MM.1S (cell line): ENCODE results near the gene PLA2G3.

Experiments used
- EZH2 ChIP-seq: fragments of 300-600 bp; sonication (generic); optimal IDR thresholded peaks from 2 replicates; pipeline ENCODE3; 2017; ENCODE audit warnings: low read depth, mild to moderate bottlenecking, antibody characterized with exemption, low read length, mixed read lengths
- EZH2phosphoT487 ChIP-seq: fragments of 300-600 bp; sonication (generic); IDR thresholded peaks from 2 replicates; pipeline ENCODE4 v1.6.1; 2018; ENCODE audit warnings: antibody characterized with exemption, low read length
- TF ChIP-seq, protein P1 (sequence below): fragments of 300-600 bp; sonication (generic); IDR thresholded peaks from 2 replicates; pipeline ENCODE4 v1.5.1; 2016; ENCODE audit warnings: antibody characterized with exemption, low read length, mixed read lengths

GRCh38 chr22:31106001-31106571 is 34.2 kb downstream of the PLA2G3 start:
- TF ChIP-seq, protein P1, sequence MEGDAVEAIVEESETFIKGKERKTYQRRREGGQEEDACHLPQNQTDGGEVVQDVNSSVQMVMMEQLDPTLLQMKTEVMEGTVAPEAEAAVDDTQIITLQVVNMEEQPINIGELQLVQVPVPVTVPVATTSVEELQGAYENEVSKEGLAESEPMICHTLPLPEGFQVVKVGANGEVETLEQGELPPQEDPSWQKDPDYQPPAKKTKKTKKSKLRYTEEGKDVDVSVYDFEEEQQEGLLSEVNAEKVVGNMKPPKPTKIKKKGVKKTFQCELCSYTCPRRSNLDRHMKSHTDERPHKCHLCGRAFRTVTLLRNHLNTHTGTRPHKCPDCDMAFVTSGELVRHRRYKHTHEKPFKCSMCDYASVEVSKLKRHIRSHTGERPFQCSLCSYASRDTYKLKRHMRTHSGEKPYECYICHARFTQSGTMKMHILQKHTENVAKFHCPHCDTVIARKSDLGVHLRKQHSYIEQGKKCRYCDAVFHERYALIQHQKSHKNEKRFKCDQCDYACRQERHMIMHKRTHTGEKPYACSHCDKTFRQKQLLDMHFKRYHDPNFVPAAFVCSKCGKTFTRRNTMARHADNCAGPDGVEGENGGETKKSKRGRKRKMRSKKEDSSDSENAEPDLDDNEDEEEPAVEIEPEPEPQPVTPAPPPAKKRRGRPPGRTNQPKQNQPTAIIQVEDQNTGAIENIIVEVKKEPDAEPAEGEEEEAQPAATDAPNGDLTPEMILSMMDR = no peak
- TF ChIP-seq EZH2phosphoT487 = no peak
- TF ChIP-seq EZH2 = no peak
